Posterior cingulate gyrus (tissue), 11 donors: ENCODE measurements around the gene ANO4.
A peak's percentile ranks its signal among the peaks of the same experiment; 100 is the strongest.
"Not testable (repeated sequence)": the region's sequence is repeated elsewhere in the genome, so short reads cannot be mapped to it uniquely, and the experiment has no call there.

Source experiments
- DNase-seq, 10 donors: peaks; one replicate each; pipeline versions ENCODE4 v3.0.0 to v3.0.0-alpha.2; 2020 to 2021; ENCODE audit warnings: mixed read lengths in 3 of 10
- intact Hi-C: fragments of 100-400 bp; cut with DNase I; formaldehyde crosslinking; loops from one replicate; pipeline ENCODE4 v1.15.1; 2023

Gene ANO4

GRCh38 chr12:101021911-101022388, 227.4 kb downstream of the ANO4 start:
- no peak for DNase-seq
- intact Hi-C loops, result no loop called here

DNA sequence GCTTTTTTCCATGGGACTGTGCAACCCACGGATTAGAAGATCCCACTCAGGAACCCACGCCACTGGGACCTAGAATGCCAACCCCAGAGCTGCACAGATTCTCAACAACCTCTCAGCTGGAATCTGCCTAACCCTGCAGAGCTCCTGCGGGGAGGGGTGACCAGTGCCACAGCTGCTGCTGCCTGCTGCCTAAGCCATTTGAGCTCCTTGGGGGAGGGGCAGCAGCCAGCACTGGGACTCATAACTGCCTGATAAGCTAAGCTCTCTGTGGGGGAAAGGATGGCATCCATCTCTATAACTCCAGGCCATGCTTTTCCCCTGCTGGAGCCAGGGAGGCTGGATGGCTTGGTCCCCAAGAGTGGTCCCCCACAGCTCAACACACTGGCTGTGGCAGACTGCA, 232.6 kb downstream of the ANO4 start:
- no peak for DNase-seq
- intact Hi-C loops, result no loop called here

- intact Hi-C loops, result no loop called here
- no peak for DNase-seq
Measured at GRCh38 chr12:101027816-101028215, 233.2 kb downstream of the ANO4 start.

GRCh38 chr12:101038289-101038871, 243.8 kb downstream of the ANO4 start:
- no peak for DNase-seq
- intact Hi-C loops, result no loop called here

- intact Hi-C loops, result no loop called here
- no peak for DNase-seq
Measured at GRCh38 chr12:101039848-101040531, 245.4 kb downstream of the ANO4 start.

DNA sequence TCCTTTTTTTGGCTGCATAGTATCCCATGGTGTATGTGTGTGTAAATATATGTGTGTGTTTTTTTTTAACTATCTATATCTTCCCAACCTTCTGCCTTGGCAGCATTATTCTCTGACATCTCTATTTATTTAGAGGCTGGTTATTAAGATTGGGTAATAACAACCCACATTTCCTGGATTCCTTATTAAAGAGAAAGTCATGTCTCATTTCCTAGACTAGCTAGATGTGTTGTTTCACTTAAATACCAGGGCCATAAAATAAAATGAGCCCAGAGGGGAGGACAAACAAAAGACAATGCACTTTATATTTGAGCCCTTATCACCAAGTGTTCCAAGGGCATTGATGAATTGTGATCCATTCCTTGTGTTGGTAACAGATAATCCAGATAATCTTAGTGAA, 246.4 kb downstream of the ANO4 start:
- DNase-seq, result no peak
- intact Hi-C loops, result no loop called here

GRCh38 chr12:101042211-101042610, 247.6 kb downstream of the ANO4 start:
- intact Hi-C loops, result no loop called here
- no peak for DNase-seq

- DNase-seq, result no peak
- intact Hi-C loops, result no loop called here
Measured at GRCh38 chr12:101044512-101045059, 250.0 kb downstream of the ANO4 start.

- intact Hi-C loops, result no loop called here
- no peak for DNase-seq
Measured at GRCh38 chr12:101045486-101046464, 251.2 kb downstream of the ANO4 start.

- intact Hi-C loops, result no loop called here
- DNase-seq, result no peak
Measured at GRCh38 chr12:101047652-101048051, 253.1 kb downstream of the ANO4 start.

GRCh38 chr12:101050631-101051030, 256.1 kb downstream of the ANO4 start:
- intact Hi-C loops, result no loop called here
- no peak for DNase-seq

GRCh38 chr12:101051151-101051550, 256.6 kb downstream of the ANO4 start:
- DNase-seq, result no peak
- intact Hi-C loops, result no loop called here

DNA sequence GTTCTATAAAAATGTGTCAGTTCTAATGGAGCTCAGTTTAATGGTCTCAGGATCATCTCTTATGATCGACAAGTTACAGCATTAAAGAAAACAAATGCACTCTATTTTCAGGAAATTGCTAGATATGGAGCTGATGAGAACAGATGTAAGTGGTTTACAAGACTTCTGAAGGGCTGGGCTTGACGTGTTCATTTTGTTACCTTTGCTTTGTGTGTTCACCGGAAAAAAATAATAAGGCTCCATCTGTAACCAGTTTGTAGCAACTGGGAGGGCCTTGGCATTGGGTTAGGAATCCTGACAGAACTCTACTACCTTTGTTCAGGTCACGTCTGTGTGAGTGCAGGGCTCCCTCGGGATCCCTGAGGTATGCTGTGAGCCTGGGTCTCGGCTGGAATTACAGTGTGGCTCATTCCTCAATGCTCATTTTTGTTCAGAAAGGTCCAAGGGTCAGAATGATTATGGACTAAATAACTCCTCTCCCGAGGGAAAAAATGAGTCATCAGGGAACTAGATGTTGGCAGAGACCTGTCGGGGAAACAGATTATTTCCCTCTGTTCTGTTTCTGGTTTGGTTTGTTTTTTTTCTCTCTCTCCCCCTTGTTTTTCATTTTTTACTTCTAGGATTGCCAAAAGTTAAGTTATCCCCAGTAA, 257.4 kb downstream of the ANO4 start:
- intact Hi-C loops, result no loop called here

GRCh38 chr12:101053203-101053602, 258.6 kb downstream of the ANO4 start:
- intact Hi-C loops, result no loop called here
- no peak for DNase-seq

More for the DNA sequence above, 257.4 kb downstream of the ANO4 start:
- no peak for DNase-seq

DNA sequence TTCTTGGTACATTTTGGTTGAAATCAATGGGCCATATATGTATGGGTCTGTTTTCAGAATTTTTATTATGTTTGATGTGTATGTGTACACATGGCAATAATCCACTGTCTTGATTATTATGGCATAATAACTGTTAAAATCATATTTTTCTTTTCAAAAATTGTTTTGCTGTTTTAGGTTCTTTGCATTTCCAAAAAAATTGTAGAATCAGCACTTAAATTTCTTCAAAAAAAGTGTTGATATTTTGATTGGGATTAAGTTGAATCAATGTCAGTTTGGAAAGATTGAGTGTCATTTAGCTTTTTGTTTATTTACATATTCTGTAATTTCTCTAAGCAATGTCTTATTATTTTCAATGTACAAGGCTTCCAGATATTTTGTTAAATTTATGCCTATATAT, 261.4 kb downstream of the ANO4 start:
- intact Hi-C loops, result no loop called here
- no peak for DNase-seq

DNA sequence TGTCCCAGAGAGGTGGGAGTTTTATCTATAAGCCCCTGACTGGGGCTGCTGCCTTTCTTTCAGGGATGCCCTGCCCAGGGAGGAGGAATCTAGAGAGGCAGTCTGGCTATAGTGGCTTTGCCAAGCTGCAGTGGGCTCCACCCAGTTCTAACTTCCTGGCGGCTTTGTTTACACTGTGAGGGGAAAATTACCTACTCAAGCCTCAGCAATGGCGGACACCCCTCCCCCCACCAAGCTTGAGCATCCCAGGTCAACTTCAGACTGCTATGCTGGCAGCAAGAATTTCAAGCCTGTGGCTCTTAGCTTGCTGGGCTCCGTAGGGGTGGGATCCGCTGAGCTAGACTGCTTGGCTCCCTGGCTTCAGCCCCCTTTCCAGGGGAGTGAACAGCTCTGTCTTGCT, 267.9 kb downstream of the ANO4 start:
- intact Hi-C loops, DNase-seq: not testable (repeated sequence)

DNA sequence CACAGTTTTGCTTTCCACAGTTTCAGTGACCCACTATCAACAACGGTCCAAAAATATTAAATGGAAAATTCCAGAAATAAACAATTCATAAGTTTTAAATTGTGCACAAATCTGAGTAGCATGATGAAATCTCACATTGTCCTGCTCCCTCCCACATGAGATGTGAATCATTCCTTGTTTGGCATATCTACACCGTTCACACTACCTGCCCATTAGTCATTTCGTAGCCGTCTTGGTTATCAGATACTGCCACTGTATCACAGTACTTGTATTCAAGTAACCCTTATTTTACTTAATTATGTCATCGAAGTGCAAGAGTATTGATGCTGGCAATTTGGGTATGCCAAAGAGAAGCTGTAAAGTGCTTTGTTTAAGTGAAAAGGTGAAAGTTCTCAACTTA, 270.1 kb downstream of the ANO4 start:
- intact Hi-C loops, result no loop called here
- no peak for DNase-seq

GRCh38 chr12:101066489-101066888, 271.9 kb downstream of the ANO4 start:
- intact Hi-C loops, result no loop called here
- DNase-seq, result peak in 1 of 10 donors; percentile 62

GRCh38 chr12:101068402-101068801, 273.8 kb downstream of the ANO4 start:
- intact Hi-C loops, result no loop called here

DNA sequence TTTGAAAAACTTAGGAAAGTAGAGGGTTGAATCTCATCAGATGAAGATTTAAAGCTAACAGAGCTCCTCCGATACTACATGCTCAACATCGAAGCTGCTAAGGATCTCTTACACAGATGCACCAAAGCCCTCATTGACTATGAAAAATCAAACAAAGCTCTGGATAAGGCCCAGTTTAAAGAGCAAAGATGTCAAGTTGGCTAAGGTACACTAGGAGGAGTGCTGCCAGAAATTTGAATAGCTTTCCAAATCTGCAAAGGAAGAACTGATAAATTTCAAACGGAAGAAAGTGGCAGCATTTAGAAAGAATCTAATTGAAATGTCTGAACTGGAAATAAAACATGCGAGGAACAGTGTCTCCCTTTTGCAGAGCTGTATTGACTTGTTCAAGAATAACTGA, 274.3 kb downstream of the ANO4 start:
- DNase-seq, result no peak
- intact Hi-C loops, result no loop called here

More at GRCh38 chr12:101068402-101068801, 273.8 kb downstream of the ANO4 start:
- DNase-seq, result no peak
